GM23248 (cell line): ENCODE measurements around the gene GPR108.

Experiments
- EZH2 ChIP-seq: fragments of 200-600 bp; sonication (generic); IDR thresholded peaks from 2 replicates; pipeline ENCODE4 v1.6.1; 2018; ENCODE audit warnings: antibody characterized with exemption, mild to moderate bottlenecking; ENCODE audit not compliant: insufficient read depth, poor library complexity, severe bottlenecking
- EZH2phosphoT487 ChIP-seq: fragments of 200-600 bp; sonication (generic); IDR thresholded peaks from 2 replicates; pipeline ENCODE4 v1.6.1; 2018; ENCODE audit warnings: antibody characterized with exemption, moderate library complexity, mild to moderate bottlenecking, low read depth; ENCODE audit not compliant: insufficient read depth

DNA sequence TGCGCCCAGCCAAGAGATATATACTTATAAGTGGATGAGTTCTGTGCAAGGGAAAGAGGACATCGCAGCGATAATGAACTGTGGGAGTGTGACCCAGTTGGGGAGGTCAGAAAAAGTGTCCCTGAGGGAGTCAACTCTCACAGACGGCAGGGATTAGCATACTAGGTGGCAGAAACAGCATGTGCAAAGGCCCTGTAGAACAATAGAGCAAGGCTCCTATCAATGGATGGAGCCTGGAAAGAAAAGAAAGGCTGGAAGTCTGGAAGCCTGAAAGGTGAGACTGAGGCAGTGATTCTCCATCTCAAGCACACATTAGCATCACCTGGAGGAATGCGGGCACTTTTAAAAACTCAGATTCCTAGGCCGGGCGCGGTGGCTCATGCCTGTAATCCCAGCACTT, 46.0 kb downstream of the GPR108 start:
- TF ChIP-seq EZH2phosphoT487 (no peak), EZH2 (no peak)
